ENCODE data around the gene PTRH2.

DNA sequence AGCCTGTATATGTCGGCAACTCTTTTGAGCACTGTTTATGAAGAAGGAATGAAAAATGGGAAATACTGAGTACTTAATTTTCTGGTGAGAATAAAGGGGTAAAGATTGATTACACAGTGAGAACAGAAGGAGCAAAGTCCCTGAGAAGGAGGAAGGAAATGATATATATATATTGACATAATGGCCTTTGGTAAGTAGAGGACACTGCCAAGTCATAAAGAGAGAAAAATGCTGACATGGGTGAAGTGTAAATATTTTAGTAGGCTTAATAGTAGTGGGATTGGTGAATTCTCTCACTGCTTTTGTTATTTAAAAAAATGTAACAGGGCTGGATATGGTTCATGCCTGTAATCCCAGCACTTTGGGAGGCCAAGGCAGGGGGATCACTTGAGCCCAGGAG is 16.4 kb upstream of the PTRH2 start:
- TF ChIP-seq, protein P1, sequence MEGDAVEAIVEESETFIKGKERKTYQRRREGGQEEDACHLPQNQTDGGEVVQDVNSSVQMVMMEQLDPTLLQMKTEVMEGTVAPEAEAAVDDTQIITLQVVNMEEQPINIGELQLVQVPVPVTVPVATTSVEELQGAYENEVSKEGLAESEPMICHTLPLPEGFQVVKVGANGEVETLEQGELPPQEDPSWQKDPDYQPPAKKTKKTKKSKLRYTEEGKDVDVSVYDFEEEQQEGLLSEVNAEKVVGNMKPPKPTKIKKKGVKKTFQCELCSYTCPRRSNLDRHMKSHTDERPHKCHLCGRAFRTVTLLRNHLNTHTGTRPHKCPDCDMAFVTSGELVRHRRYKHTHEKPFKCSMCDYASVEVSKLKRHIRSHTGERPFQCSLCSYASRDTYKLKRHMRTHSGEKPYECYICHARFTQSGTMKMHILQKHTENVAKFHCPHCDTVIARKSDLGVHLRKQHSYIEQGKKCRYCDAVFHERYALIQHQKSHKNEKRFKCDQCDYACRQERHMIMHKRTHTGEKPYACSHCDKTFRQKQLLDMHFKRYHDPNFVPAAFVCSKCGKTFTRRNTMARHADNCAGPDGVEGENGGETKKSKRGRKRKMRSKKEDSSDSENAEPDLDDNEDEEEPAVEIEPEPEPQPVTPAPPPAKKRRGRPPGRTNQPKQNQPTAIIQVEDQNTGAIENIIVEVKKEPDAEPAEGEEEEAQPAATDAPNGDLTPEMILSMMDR (IDR thresholded peaks at IDR 0.05) = no peak
- TF ChIP-seq ZFX (IDR thresholded peaks at IDR 0.05; ENCODE audit: borderline replicate concordance) = no peak
